OCI-LY7 (cell line): ENCODE measurements around the gene GABRG3. TPM values are rescaled to one million over a fixed set of nuclear protein-coding genes. Genes with fewer than 3 reads are reported as not detected.

Experiments
- BruUV-seq: library from RNA; stranded (reverse); fragments of 400-500 nt; replicated peaks from 2 replicates; lab custom pipeline; 2021; lab: Mats Ljungman, UMichigan
- CTCF ChIA-PET: fragments of 300-600 bp; sonication (Branson Sonifier 250); formaldehyde crosslinking; loops from one replicate; lab custom pipeline; 2022; ENCODE audit warnings: antibody characterized with exemption; ENCODE audit not compliant: unreplicated experiment; lab: Charles Lee
- POLR2A ChIA-PET: fragments of 300-600 bp; sonication (Branson Sonifier 250); formaldehyde crosslinking; loops from one replicate; lab custom pipeline; 2022; ENCODE audit warnings: antibody characterized with exemption; lab: Charles Lee
- DNase-seq: peaks from one replicate; pipeline ENCODE4 v3.0.0-alpha.2; 2015; ENCODE audit warnings: low spot score
- H2AFZ ChIP-seq: fragments of 200-600 bp; sonication (generic), shearing (Covaris generic); 2 replicates; pipeline ENCODE4 v1.6.1; 2014; ENCODE audit warnings: mild to moderate bottlenecking, antibody characterized with exemption, low read length, moderate library complexity
- H3K27ac ChIP-seq: fragments of 200-600 bp; sonication (generic); 2 replicates; pipeline ENCODE4 v1.5.1; 2014; ENCODE audit warnings: mixed run types, low read depth, mild to moderate bottlenecking, moderate library complexity, low read length, inconsistent platforms; ENCODE audit not compliant: poor library complexity, severe bottlenecking
- H3K36me3 ChIP-seq: fragments of 200-600 bp; sonication (generic); 2 replicates; pipeline ENCODE4 v1.6.1; 2014; ENCODE audit warnings: mild to moderate bottlenecking, antibody characterized with exemption, low read length, moderate library complexity, mixed read lengths; ENCODE audit not compliant: insufficient read depth
- H3K4me1 ChIP-seq: fragments of 200-600 bp; sonication (generic); 2 replicates; pipeline ENCODE4 v1.5.1; 2014; ENCODE audit warnings: mild to moderate bottlenecking, low read length; ENCODE audit not compliant: insufficient read depth, poor library complexity, severe bottlenecking
- H3K4me2 ChIP-seq: fragments of 200-600 bp; sonication (generic); 2 replicates; pipeline ENCODE4 v1.6.1; 2014; ENCODE audit warnings: mild to moderate bottlenecking, low read length
- H3K4me3 ChIP-seq: fragments of 200-600 bp; sonication (generic); 2 replicates; pipeline ENCODE4 v1.5.1; 2014; ENCODE audit warnings: mild to moderate bottlenecking, low read depth, low read length; ENCODE audit not compliant: poor library complexity, severe bottlenecking
- H3K79me2 ChIP-seq: fragments of 200-600 bp; sonication (generic); 2 replicates; pipeline ENCODE4 v1.6.1; 2016; ENCODE audit warnings: low read depth, mild to moderate bottlenecking, low read length, moderate library complexity, mixed read lengths; ENCODE audit not compliant: insufficient read depth
- H3K9me2 ChIP-seq: fragments of 200-600 bp; sonication (generic); 2 replicates; pipeline ENCODE4 v1.6.1; 2016; ENCODE audit warnings: mild to moderate bottlenecking, low read length, mixed read lengths; ENCODE audit not compliant: insufficient read depth
- H3K9me3 ChIP-seq: fragments of 200-600 bp; sonication (generic); 2 replicates; pipeline ENCODE4 v1.6.1; 2014; ENCODE audit warnings: mild to moderate bottlenecking, mixed run types, low read length, mixed read lengths
- H4K20me1 ChIP-seq: fragments of 200-600 bp; sonication (generic); 2 replicates; pipeline ENCODE4 v1.6.1; 2014; ENCODE audit warnings: mild to moderate bottlenecking, antibody characterized with exemption, low read length, moderate library complexity, mixed read lengths; ENCODE audit not compliant: insufficient read depth
- CTCF ChIP-seq: fragments of 200-600 bp; sonication (generic); conservative IDR thresholded peaks from 2 replicates; pipeline ENCODE4 v1.5.1; 2014; ENCODE audit warnings: mild to moderate bottlenecking, antibody characterized with exemption, low read length, moderate library complexity, mixed read lengths
- EZH2phosphoT487 ChIP-seq: fragments of 200-600 bp; sonication (generic); IDR thresholded peaks from 2 replicates; pipeline ENCODE4 v1.6.1; 2018; ENCODE audit warnings: low read depth, borderline replicate concordance, mild to moderate bottlenecking, mixed run types, antibody characterized with exemption, low read length, moderate library complexity, mixed read lengths
- intact Hi-C: fragments of 100-400 bp; cut with micrococcal nuclease; formaldehyde crosslinking; loops from one replicate; pipeline ENCODE4 v1.10.0; 2022; ENCODE audit not compliant: unreplicated experiment
- total RNA-seq, 2 experiments: library from RNA; depleted of rRNA in 1 of 2; stranded (reverse); fragments of >200 nt in 1 of 2; shearing (Covaris generic) in 1 of 2; gene quantifications; 2 replicates each; pipeline ENCODE4 v1.2.3, GENCODE V29; 2014 to 2022

Gene GABRG3
- total RNA-seq, 2 experiments from 2014 or later: not detected

DNA sequence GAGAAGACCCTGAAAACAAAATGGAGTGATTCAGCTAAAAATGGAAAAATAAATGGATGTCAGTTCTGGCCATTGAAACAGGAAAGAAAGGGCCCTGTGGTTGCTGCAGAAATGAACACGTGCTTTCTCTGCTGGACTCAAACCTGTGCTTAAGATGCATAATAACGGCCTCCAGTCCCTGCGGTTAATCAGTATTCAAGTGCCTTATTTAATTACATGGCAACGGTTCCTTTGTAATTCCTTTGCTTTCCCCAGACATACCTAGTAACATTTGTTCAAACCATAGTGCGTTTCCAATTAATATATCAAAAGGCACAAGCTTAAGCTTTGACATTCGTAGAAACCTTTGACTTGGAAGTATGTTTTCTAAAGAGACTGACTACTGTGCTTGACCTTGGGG, 428.3 kb downstream of the GABRG3 start:
- H3K79me2 ChIP-seq: no peaks in the 10 kb centered on the region
- no peaks in the 10 kb centered on the region for H3K4me1 ChIP-seq
- no peak overlapping the region for H3K4me2 ChIP-seq
- H2AFZ ChIP-seq: no peak overlapping the region
- BruUV-seq: no TSS peak
- intact Hi-C loops: no loop called here
- no peaks in the 10 kb centered on the region for H3K36me3 ChIP-seq
- H3K9me2 ChIP-seq: no peaks in the 10 kb centered on the region
- H3K9me3 ChIP-seq: 0 out of 2 replicates have a peak, but pooled peaks cover 4% of the 10 kb centered on the region
- no peak overlapping the region for H3K4me3 ChIP-seq
- no peaks in the 10 kb centered on the region for H4K20me1 ChIP-seq
- TF ChIP-seq CTCF (no peak), EZH2phosphoT487 (no peak)
- ChIA-PET POLR2A (no interaction called here), CTCF (no interaction called here)
- no peak for DNase-seq
- no peak overlapping the region for H3K27ac ChIP-seq

- Histone ChIP-seq H3K79me2 (no peaks in the 10 kb centered on the region), H2AFZ (no peak overlapping the region), H3K27ac (no peak overlapping the region), H3K4me2 (no peak overlapping the region), H3K4me1 (no peaks in the 10 kb centered on the region), H3K9me3 (0 out of 2 replicates have a peak, but pooled peaks cover 4% of the 10 kb centered on the region), H4K20me1 (no peaks in the 10 kb centered on the region), H3K4me3 (no peak overlapping the region), H3K36me3 (no peaks in the 10 kb centered on the region), H3K9me2 (no peaks in the 10 kb centered on the region)
- POLR2A ChIA-PET: no interaction called here
- no peak for DNase-seq
- CTCF ChIA-PET: interaction anchor here (0.5 kb wide), 1 partner anchor 490 kb away, joined by 4 read pairs; no protein-coding TSS in a partner anchor
- intact Hi-C loops: no loop called here
- BruUV-seq: no TSS peak
- TF ChIP-seq CTCF: no peak
- TF ChIP-seq EZH2phosphoT487: no peak
These were observed 430.5 kb downstream of the GABRG3 start for GRCh38 chr15:27401471-27401870.

DNA sequence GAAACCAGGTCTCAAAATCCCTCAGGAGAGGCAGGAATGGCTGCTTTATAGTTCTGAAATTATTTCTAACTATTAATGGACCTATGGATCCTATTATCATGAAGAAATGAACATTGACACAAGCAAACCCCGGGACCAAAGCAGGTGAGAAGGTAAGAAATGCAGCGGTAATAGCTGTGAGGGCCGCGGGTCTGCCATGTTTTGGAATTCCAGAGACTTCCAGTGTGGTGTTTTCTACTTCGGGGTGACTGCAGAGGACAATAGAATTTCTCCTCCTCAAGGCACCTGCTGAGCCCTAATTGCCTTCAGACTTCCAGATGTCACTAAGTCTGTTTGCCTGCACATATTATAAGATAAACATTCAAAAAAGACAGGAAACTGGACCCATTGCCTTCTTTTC, 437.4 kb downstream of the GABRG3 start:
- Histone ChIP-seq H3K36me3 (no peaks in the 10 kb centered on the region), H3K4me1 (no peaks in the 10 kb centered on the region), H3K9me2 (no peaks in the 10 kb centered on the region), H2AFZ (no peak overlapping the region), H3K27ac (no peak overlapping the region), H3K4me2 (no peak overlapping the region), H3K4me3 (no peak overlapping the region), H3K9me3 (no peaks in the 10 kb centered on the region), H3K79me2 (no peaks in the 10 kb centered on the region), H4K20me1 (no peaks in the 10 kb centered on the region)
- no TSS peak for BruUV-seq
- intact Hi-C loops: no loop called here
- POLR2A ChIA-PET: interaction anchor here (0.7 to 1.0 kb wide), 2 partner anchors 18 to 375 kb away, joined by 3 read pairs; no protein-coding TSS in a partner anchor
- CTCF ChIA-PET: no interaction called here
- TF ChIP-seq EZH2phosphoT487 (no peak), CTCF (no peak)
- DNase-seq: no peak
